GM10248 (cell line): ENCODE data around the gene RNF39.

ENCODE experiments used
- CTCF ChIA-PET: fragments of 300-600 bp; sonication (Branson Sonifier 250); formaldehyde crosslinking; extraction: SDS; loops from one replicate; lab custom pipeline; 2021; ENCODE audit warnings: antibody characterized with exemption; lab: Yijun Ruan, JAX
- POLR2A ChIA-PET: fragments of 350-650 bp; sonication (Branson Sonifier 250); formaldehyde crosslinking; extraction: SDS; loops from one replicate; lab custom pipeline; 2020; ENCODE audit warnings: antibody characterized with exemption; lab: Yijun Ruan, JAX
- DNase-seq: peaks from one replicate; pipeline ENCODE4 v3.0.0; 2012; ENCODE audit errors: extremely low spot score
- CTCF ChIP-seq: IDR thresholded peaks from 2 replicates; pipeline ENCODE4 v1.5.1; 2012; ENCODE audit warnings: mild to moderate bottlenecking, low read depth; ENCODE audit errors: extremely low read depth, missing control alignments, control extremely low read depth

RNF39 gene

GRCh38 chr6:30113003-30113759, 37.6 kb upstream of the RNF39 start, which contains the start of gene TRIM31:
TSS of gene TRIM31 (minus strand) at chr6:30113090. CDS start at chr6:30112805, 285 bp downstream.
- DNase-seq, result peak; percentile 20
- POLR2A ChIA-PET, result no interaction called here
- no peak for TF ChIP-seq CTCF
- CTCF ChIA-PET, result interaction anchor here (1.0 to 4.0 kb wide), 4 partner anchors 8 to 18 kb away, joined by 4 to 31 read pairs (median 14); no protein-coding TSS in a partner anchor

GRCh38 chr6:30112402-30112994, 36.9 kb upstream of the RNF39 start:
- TF ChIP-seq CTCF, result no peak
- ChIA-PET CTCF (interaction anchor here (1.0 to 4.0 kb wide), 5 partner anchors 8 to 18 kb away, joined by 4 to 31 read pairs (median 5); no protein-coding TSS in a partner anchor), POLR2A (no interaction called here)
- DNase-seq, result no peak

GRCh38 chr6:30111266-30111856, 35.8 kb upstream of the RNF39 start:
- ChIA-PET POLR2A (no interaction called here), CTCF (interaction anchor here (1.3 to 4.0 kb wide), 3 partner anchors 8 to 20 kb away, joined by 5 to 31 read pairs (median 22); no protein-coding TSS in a partner anchor)
- no peak for DNase-seq

GRCh38 chr6:30104661-30105060, 29.1 kb upstream of the RNF39 start:
- CTCF ChIA-PET, result interaction anchor here (0.9 to 8.6 kb wide), 12 partner anchors 9 to 307 kb away, joined by 3 to 313 read pairs (median 13); partner anchors contain the start of genes TRIM31 and TRIM40
- no peak for TF ChIP-seq CTCF
- DNase-seq, result no peak
- POLR2A ChIA-PET, result no interaction called here

More at GRCh38 chr6:30111266-30111856, 35.8 kb upstream of the RNF39 start:
- no peak for TF ChIP-seq CTCF

- POLR2A ChIA-PET, result interaction anchor here (0.9 kb wide), 1 partner anchor 28 kb away, joined by 3 read pairs; no protein-coding TSS in a partner anchor
- DNase-seq, result no peak
- no peak for TF ChIP-seq CTCF
- CTCF ChIA-PET, result interaction anchor here (1.0 to 8.6 kb wide), 29 partner anchors 9 to 306 kb away, joined by 3 to 313 read pairs (median 5); partner anchors contain the start of genes POLR1H, TRIM31 and TRIM40
Observed at GRCh38 chr6:30103872-30104179, 28.3 kb upstream of the RNF39 start.

GRCh38 chr6:30102970-30103871, 27.7 kb upstream of the RNF39 start:
- POLR2A ChIA-PET, result interaction anchor here (0.9 kb wide), 1 partner anchor 27 kb away, joined by 3 read pairs; no protein-coding TSS in a partner anchor
- peak; percentile 89 for DNase-seq
- TF ChIP-seq CTCF, result peak; percentile 98

More at GRCh38 chr6:30102970-30103871, 27.7 kb upstream of the RNF39 start:
- CTCF ChIA-PET, result interaction anchor here (0.6 to 8.6 kb wide), 31 partner anchors 9 to 350 kb away, joined by 3 to 313 read pairs (median 4); partner anchors contain the start of genes POLR1H, TRIM31 and TRIM40
